MM.1S (cell line): ENCODE measurements around the gene TIMM21.

Experiments
- DNase-seq: peaks from one replicate; pipeline ENCODE4 v3.0.0-alpha.2; 2015
- H2AFZ ChIP-seq: fragments of 300-600 bp; sonication (generic); 2 replicates; pipeline ENCODE4 v1.6.0; 2016; ENCODE audit warnings: antibody characterized with exemption, low read length
- H3F3A ChIP-seq: fragments of 300-600 bp; sonication (generic); 2 replicates; pipeline ENCODE4 v1.6.1; 2016; ENCODE audit warnings: mild to moderate bottlenecking, antibody characterized with exemption, low read length, moderate library complexity, mixed read lengths; ENCODE audit not compliant: insufficient read depth
- H3K27ac ChIP-seq: fragments of 300-600 bp; sonication (generic); 2 replicates; pipeline ENCODE4 v1.5.1; 2016; ENCODE audit warnings: mild to moderate bottlenecking, low read length
- H3K27me3 ChIP-seq: fragments of 300-600 bp; sonication (generic); replicated peaks from 2 replicates; pipeline ENCODE4 v1.6.0; 2016; ENCODE audit warnings: low read length; ENCODE audit not compliant: insufficient read depth
- H3K36me3 ChIP-seq: fragments of 300-600 bp; sonication (generic); replicated peaks from 2 replicates; pipeline ENCODE4 v1.6.1; 2016; ENCODE audit warnings: mild to moderate bottlenecking, low read length, mixed read lengths; ENCODE audit not compliant: insufficient read depth
- H3K4me1 ChIP-seq: fragments of 300-600 bp; sonication (generic); 2 replicates; pipeline ENCODE4 v1.6.1; 2016; ENCODE audit warnings: low read length, mixed read lengths
- H3K4me2 ChIP-seq: fragments of 300-600 bp; sonication (generic); 2 replicates; pipeline ENCODE4 v1.6.0; 2016; ENCODE audit warnings: low read depth, low read length
- H3K4me3 ChIP-seq: fragments of 300-600 bp; sonication (generic); 2 replicates; pipeline ENCODE4 v1.5.1; 2016; ENCODE audit warnings: low read length, mixed read lengths
- H3K79me2 ChIP-seq: fragments of 300-600 bp; sonication (generic); 2 replicates; pipeline ENCODE4 v1.6.1; 2016; ENCODE audit warnings: mixed run types, low read length, mixed read lengths
- H3K9ac ChIP-seq: fragments of 300-600 bp; sonication (generic); 2 replicates; pipeline ENCODE4 v1.6.1; 2016; ENCODE audit warnings: low read length, mixed read lengths
- H3K9me2 ChIP-seq: fragments of 300-600 bp; sonication (generic); replicated peaks from 2 replicates; pipeline ENCODE4 v1.6.1; 2016; ENCODE audit warnings: mild to moderate bottlenecking, low read length, mixed read lengths; ENCODE audit not compliant: insufficient read depth
- H3K9me3 ChIP-seq: fragments of 300-600 bp; sonication (generic); replicated peaks from 2 replicates; pipeline ENCODE4 v1.6.1; 2016; ENCODE audit warnings: mild to moderate bottlenecking, low read length, mixed read lengths; ENCODE audit not compliant: insufficient read depth
- H4K20me1 ChIP-seq: fragments of 300-600 bp; sonication (generic); 2 replicates; pipeline ENCODE4 v1.6.1; 2016; ENCODE audit warnings: mild to moderate bottlenecking, low read length, moderate library complexity, mixed read lengths; ENCODE audit not compliant: insufficient read depth
- EZH2 ChIP-seq: fragments of 300-600 bp; sonication (generic); optimal IDR thresholded peaks from 2 replicates; pipeline ENCODE3; 2017; ENCODE audit warnings: low read depth, mild to moderate bottlenecking, antibody characterized with exemption, low read length, mixed read lengths
- EZH2phosphoT487 ChIP-seq: fragments of 300-600 bp; sonication (generic); IDR thresholded peaks from 2 replicates; pipeline ENCODE4 v1.6.1; 2018; ENCODE audit warnings: antibody characterized with exemption, low read length
- TF ChIP-seq, protein P1 (sequence below): fragments of 300-600 bp; sonication (generic); IDR thresholded peaks from 2 replicates; pipeline ENCODE4 v1.5.1; 2016; ENCODE audit warnings: antibody characterized with exemption, low read length, mixed read lengths

Gene TIMM21

DNA sequence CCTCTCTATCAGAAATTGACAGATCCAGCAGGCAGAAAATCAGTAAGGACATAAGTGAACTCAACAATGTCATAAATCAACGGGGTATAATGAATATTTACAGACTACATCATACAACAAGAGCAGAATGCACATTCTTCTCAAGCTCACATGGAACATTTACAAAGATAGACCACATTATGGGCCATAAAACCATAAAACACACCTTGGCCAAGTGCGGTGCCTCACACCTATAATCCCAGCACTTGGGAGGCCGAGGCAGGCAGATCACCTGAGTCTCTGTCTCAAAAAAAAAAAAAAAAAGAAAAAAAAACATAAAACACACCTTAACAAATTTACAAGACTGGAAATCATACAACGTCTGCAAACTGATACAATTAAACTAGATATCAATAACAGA lies 37.3 kb upstream of the TIMM21 start:
- Histone ChIP-seq H3F3A (no peaks in the 10 kb centered on the region), H2AFZ (no peak overlapping the region), H3K9me3 (no peaks in the 10 kb centered on the region), H3K4me1 (peaks cover 7% of the 10 kb centered on the region; the same call in 1 of the 2 replicates), H3K36me3 (no peaks in the 10 kb centered on the region), H3K9me2 (no peaks in the 10 kb centered on the region), H3K9ac (no peak overlapping the region), H3K79me2 (no peaks in the 10 kb centered on the region), H4K20me1 (no peaks in the 10 kb centered on the region), H3K27me3 (no peaks in the 10 kb centered on the region), H3K4me3 (no peak overlapping the region), H3K4me2 (no peak overlapping the region), H3K27ac (no peak overlapping the region)
- no peak for TF ChIP-seq EZH2phosphoT487
- TF ChIP-seq, protein P1, sequence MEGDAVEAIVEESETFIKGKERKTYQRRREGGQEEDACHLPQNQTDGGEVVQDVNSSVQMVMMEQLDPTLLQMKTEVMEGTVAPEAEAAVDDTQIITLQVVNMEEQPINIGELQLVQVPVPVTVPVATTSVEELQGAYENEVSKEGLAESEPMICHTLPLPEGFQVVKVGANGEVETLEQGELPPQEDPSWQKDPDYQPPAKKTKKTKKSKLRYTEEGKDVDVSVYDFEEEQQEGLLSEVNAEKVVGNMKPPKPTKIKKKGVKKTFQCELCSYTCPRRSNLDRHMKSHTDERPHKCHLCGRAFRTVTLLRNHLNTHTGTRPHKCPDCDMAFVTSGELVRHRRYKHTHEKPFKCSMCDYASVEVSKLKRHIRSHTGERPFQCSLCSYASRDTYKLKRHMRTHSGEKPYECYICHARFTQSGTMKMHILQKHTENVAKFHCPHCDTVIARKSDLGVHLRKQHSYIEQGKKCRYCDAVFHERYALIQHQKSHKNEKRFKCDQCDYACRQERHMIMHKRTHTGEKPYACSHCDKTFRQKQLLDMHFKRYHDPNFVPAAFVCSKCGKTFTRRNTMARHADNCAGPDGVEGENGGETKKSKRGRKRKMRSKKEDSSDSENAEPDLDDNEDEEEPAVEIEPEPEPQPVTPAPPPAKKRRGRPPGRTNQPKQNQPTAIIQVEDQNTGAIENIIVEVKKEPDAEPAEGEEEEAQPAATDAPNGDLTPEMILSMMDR = no peak
- no peak for TF ChIP-seq EZH2
- no peak for DNase-seq

DNA sequence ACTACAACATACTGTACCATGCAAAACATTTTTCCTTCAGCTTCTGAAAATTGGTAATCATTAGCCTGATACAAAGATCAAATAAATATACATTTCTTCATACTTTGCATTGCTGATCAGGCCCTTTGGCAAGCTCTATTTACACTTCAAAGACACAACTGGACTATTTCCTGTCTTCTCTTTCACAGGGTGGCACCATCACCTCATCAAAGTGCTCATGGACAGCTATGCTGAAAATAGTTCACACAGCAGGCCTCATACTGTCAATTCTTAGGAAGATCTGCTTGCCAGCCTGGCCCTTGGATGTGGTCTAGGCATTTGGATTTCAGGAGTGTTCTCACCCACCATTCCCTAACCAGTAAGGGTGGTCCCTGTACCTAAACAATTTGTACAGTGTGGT lies 34.6 kb upstream of the TIMM21 start:
- H2AFZ ChIP-seq = no peak overlapping the region
- TF ChIP-seq, protein P1 = no peak
- TF ChIP-seq EZH2 = no peak
- TF ChIP-seq EZH2phosphoT487 = no peak
- H3K4me2 ChIP-seq = no peak overlapping the region

DNA sequence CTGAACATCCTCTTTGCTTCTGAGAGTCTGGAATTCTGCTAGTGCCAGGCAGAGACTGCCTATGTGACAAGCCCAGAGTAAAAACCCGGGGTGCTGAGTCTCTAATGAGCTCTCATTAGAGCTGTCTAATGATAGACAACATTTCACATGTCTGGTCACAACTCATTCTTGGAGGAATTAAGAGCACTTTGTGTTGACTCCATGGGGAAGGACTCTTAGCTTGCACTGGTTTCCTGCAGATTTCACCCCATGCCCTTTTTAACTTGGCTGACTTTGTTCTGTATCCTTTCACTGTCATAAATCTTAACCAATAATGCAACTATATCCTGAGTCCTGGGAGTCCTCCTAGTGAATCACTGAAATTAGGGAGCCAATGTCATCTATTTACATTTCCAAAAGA lies 34.2 kb upstream of the TIMM21 start:
- H3K4me1 ChIP-seq = peaks cover 7% of the 10 kb centered on the region; the same call in 1 of the 2 replicates
- no peak overlapping the region for H3K27ac ChIP-seq
- H3K27me3 ChIP-seq = no peaks in the 10 kb centered on the region
- TF ChIP-seq EZH2 = no peak
- TF ChIP-seq EZH2phosphoT487 = no peak
- TF ChIP-seq, protein P1 = no peak
- H3K9me3 ChIP-seq = no peaks in the 10 kb centered on the region
- H3F3A ChIP-seq = no peaks in the 10 kb centered on the region
- no peak overlapping the region for H3K4me3 ChIP-seq
- no peak for DNase-seq
- no peak overlapping the region for H3K4me2 ChIP-seq
- no peaks in the 10 kb centered on the region for H3K79me2 ChIP-seq
- H3K9ac ChIP-seq = no peak overlapping the region
- H2AFZ ChIP-seq = no peak overlapping the region
- H3K36me3 ChIP-seq = no peaks in the 10 kb centered on the region
- H3K9me2 ChIP-seq = no peaks in the 10 kb centered on the region
- H4K20me1 ChIP-seq = no peaks in the 10 kb centered on the region

More for the DNA sequence above, 34.6 kb upstream of the TIMM21 start:
- Histone ChIP-seq H3K79me2 (no peaks in the 10 kb centered on the region), H3K36me3 (no peaks in the 10 kb centered on the region), H3K27ac (no peak overlapping the region), H3K4me1 (peaks cover 7% of the 10 kb centered on the region; the same call in 1 of the 2 replicates), H4K20me1 (no peaks in the 10 kb centered on the region), H3F3A (no peaks in the 10 kb centered on the region), H3K9me3 (no peaks in the 10 kb centered on the region), H3K9ac (no peak overlapping the region), H3K9me2 (no peaks in the 10 kb centered on the region), H3K27me3 (no peaks in the 10 kb centered on the region), H3K4me3 (no peak overlapping the region)
- peak; percentile 20 for DNase-seq
